Nephron progenitor cell (in vitro differentiated cells): Measurements from ENCODE around the gene KCNMB3.
"Not testable (repeated sequence)": the region's sequence is repeated elsewhere in the genome, so short reads cannot be mapped to it uniquely, and the experiment has no call there.

Source experiments
- DNase-seq: peaks from one replicate; pipeline ENCODE4 v3.0.0; 2021
- H3K27ac Mint-ChIP-seq: 2 replicates; pipeline ENCODE4 v1.8.0; 2021; ENCODE audit warnings: mild to moderate bottlenecking, moderate library complexity, mixed read lengths
- H3K27me3 Mint-ChIP-seq: 2 replicates; pipeline ENCODE4 v1.8.0; 2021; ENCODE audit warnings: mild to moderate bottlenecking, low read depth, mixed read lengths; ENCODE audit not compliant: poor library complexity
- H3K36me3 Mint-ChIP-seq: 2 replicates; pipeline ENCODE4 v1.8.0; 2021; ENCODE audit warnings: low read depth, mixed read lengths
- H3K4me1 Mint-ChIP-seq: 2 replicates; pipeline ENCODE4 v1.8.0; 2021; ENCODE audit warnings: mixed read lengths
- H3K4me3 Mint-ChIP-seq: 2 replicates; pipeline ENCODE4 v1.8.0; 2021; ENCODE audit warnings: mild to moderate bottlenecking, moderate library complexity, mixed read lengths
- H3K9me3 Mint-ChIP-seq: 2 replicates; pipeline ENCODE4 v1.8.0; 2021; ENCODE audit warnings: mild to moderate bottlenecking, moderate library complexity, mixed read lengths
- CTCF ChIP-seq: fragments of 200-600 bp; sonication (generic); IDR thresholded peaks from 2 replicates; pipeline ENCODE4 v1.5.0; 2021; ENCODE audit warnings: antibody characterized with exemption

Gene KCNMB3

GRCh38 chr3:179278151-179278550, 27.2 kb upstream of the KCNMB3 start:
- H3K27ac Mint-ChIP-seq, result no peak overlapping the region
- H3K9me3 Mint-ChIP-seq, result no peaks in the 10 kb centered on the region
- no peaks in the 10 kb centered on the region for H3K4me1 Mint-ChIP-seq
- no peaks in the 10 kb centered on the region for H3K36me3 Mint-ChIP-seq
- no peak for TF ChIP-seq CTCF
- H3K4me3 Mint-ChIP-seq, result no peak overlapping the region
- DNase-seq, result no peak
- peaks cover under 1% of the 10 kb centered on the region for H3K27me3 Mint-ChIP-seq

- Mint-ChIP-seq H3K27me3 (no peaks in the 10 kb centered on the region), H3K4me3 (no peak overlapping the region), H3K27ac (no peak overlapping the region), H3K4me1 (no peaks in the 10 kb centered on the region), H3K36me3 (no peaks in the 10 kb centered on the region), H3K9me3 (no peaks in the 10 kb centered on the region)
- TF ChIP-seq CTCF, result no peak
- DNase-seq, result no peak
Measured at GRCh38 chr3:179276743-179277142, 25.8 kb upstream of the KCNMB3 start.

- no peak for DNase-seq
- Mint-ChIP-seq H3K9me3 (no peaks in the 10 kb centered on the region), H3K36me3 (no peaks in the 10 kb centered on the region), H3K27ac (no peak overlapping the region), H3K4me3 (no peak overlapping the region), H3K27me3 (no peaks in the 10 kb centered on the region), H3K4me1 (no peaks in the 10 kb centered on the region)
- no peak for TF ChIP-seq CTCF
Measured at GRCh38 chr3:179276001-179276400, 25.1 kb upstream of the KCNMB3 start.

GRCh38 chr3:179274434-179274833, 23.5 kb upstream of the KCNMB3 start:
- DNase-seq, H3K36me3 Mint-ChIP-seq, H3K4me3 Mint-ChIP-seq, H3K27ac Mint-ChIP-seq, H3K9me3 Mint-ChIP-seq, H3K27me3 Mint-ChIP-seq, H3K4me1 Mint-ChIP-seq: not testable (repeated sequence)

- Mint-ChIP-seq H3K36me3 (no peaks in the 10 kb centered on the region), H3K27me3 (no peaks in the 10 kb centered on the region), H3K27ac (no peak overlapping the region), H3K4me1 (peaks cover 18% of the 10 kb centered on the region), H3K9me3 (no peaks in the 10 kb centered on the region), H3K4me3 (no peak overlapping the region)
- TF ChIP-seq CTCF, result no peak
- no peak for DNase-seq
Measured at GRCh38 chr3:179272385-179272784, 21.5 kb upstream of the KCNMB3 start.

- Mint-ChIP-seq H3K4me3 (no peak overlapping the region), H3K36me3 (no peaks in the 10 kb centered on the region), H3K9me3 (no peaks in the 10 kb centered on the region), H3K27me3 (peaks cover 3% of the 10 kb centered on the region), H3K4me1 (peaks cover 22% of the 10 kb centered on the region), H3K27ac (no peak overlapping the region)
- no peak for DNase-seq
- TF ChIP-seq CTCF, result no peak
Measured at GRCh38 chr3:179269152-179269707, 18.3 kb upstream of the KCNMB3 start.
